ENCODE data around the gene GGT1.

The GGT1 gene

DNA sequence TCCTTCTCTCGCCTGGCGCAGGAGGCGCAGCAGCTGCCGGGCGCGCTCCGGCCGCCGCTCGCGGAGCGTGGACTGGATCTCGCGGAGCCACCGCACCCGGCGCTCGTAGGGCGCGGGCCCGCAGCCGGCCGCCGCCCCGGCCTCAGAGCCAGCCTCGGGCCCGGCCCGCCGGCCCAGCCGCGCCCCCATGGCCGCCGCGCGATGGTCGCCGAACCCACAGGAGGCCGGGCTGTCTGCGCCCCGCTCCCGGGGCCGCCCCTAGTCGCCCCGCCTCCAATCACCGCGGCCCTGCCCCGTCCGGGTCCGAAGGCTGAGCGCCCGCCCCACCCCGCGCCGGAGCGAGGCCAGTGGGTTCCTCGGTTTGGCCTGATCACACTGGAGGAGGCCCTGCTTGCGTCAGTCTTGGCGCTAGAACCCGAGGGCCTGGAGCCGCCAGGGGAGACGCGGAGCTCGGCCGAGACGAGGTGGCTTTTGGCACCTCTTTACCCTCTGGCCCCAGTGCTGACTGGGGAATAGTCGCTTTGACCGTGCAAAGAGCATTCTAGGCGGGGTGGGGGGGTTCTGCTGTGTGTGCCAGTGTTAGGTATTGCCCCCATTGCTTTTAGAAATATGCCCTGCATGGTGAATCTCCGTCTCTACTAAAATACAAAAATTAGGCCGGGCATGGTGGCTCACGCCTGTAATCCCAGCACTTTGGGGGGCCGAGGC, 10.0 kb upstream of the GGT1 start, which contains the start of gene LRRC75B (continued):
- no peak for TF ChIP-seq ZNF221 (tag by site-specific recombination; IDR thresholded peaks at IDR 0.05; ENCODE audit: borderline replicate concordance)
- peak; percentile 76 for TF ChIP-seq GLIS1 (tag by site-specific recombination; IDR thresholded peaks at IDR 0.05)
- no peak; the same call in 1 of the 2 replicates for TF ChIP-seq ZNF324 (tag by site-specific recombination; IDR thresholded peaks at IDR 0.05)
- TF ChIP-seq, protein P1, sequence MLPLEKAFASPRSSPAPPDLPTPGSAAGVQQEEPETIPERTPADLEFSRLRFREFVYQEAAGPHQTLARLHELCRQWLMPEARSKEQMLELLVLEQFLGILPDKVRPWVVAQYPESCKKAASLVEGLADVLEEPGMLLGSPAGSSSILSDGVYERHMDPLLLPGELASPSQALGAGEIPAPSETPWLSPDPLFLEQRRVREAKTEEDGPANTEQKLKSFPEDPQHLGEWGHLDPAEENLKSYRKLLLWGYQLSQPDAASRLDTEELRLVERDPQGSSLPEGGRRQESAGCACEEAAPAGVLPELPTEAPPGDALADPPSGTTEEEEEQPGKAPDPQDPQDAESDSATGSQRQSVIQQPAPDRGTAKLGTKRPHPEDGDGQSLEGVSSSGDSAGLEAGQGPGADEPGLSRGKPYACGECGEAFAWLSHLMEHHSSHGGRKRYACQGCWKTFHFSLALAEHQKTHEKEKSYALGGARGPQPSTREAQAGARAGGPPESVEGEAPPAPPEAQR (tag by site-specific recombination; IDR thresholded peaks at IDR 0.05) = no peak
- TF ChIP-seq TRIM28 (IDR thresholded peaks at IDR 0.05; ENCODE audit: borderline replicate concordance, low read length) = no peak
- no peak for TF ChIP-seq ZNF548 (tag by site-specific recombination; IDR thresholded peaks at IDR 0.05)
- TF ChIP-seq ZNF549 (tag by site-specific recombination; IDR thresholded peaks at IDR 0.05) = no peak
- peak; percentile 66; the same call in 1 of the 2 replicates for TF ChIP-seq ZBTB17 (tag by site-specific recombination; IDR thresholded peaks at IDR 0.05)
- TF ChIP-seq MEIS1 (CRISPR knock-in tag; IDR thresholded peaks at IDR 0.05; ENCODE audit: borderline replicate concordance) = no peak
- no peak for TF ChIP-seq KLF7 (tag by site-specific recombination; IDR thresholded peaks at IDR 0.05; ENCODE audit: borderline replicate concordance)
- no peak for TF ChIP-seq OSR2 (tag by site-specific recombination; IDR thresholded peaks at IDR 0.05)
- no peak for TF ChIP-seq ZNF223 (tag by site-specific recombination; IDR thresholded peaks at IDR 0.05)
- no peak for TF ChIP-seq ZNF239 (tag by site-specific recombination; IDR thresholded peaks at IDR 0.05)
- 0 out of 2 replicates have a peak, but pooled peaks have one; percentile 3 for TF ChIP-seq ZBTB7A (tag by site-specific recombination; IDR thresholded peaks at IDR 0.05; ENCODE audit: low read depth)
- no peak for TF ChIP-seq ZNF37A (tag by site-specific recombination; IDR thresholded peaks at IDR 0.05)
- TF ChIP-seq ZNF544 (tag by site-specific recombination; IDR thresholded peaks at IDR 0.05) = no peak
- TF ChIP-seq ZFHX2 (tag by site-specific recombination; conservative IDR thresholded peaks at IDR 0.05) = no peak
- TF ChIP-seq ZNF350 (tag by site-specific recombination; IDR thresholded peaks at IDR 0.05) = no peak
- no peak for TF ChIP-seq ZNF404 (tag by site-specific recombination; IDR thresholded peaks at IDR 0.05)
- TF ChIP-seq ZNF121 (tag by site-specific recombination; IDR thresholded peaks at IDR 0.05) = no peak
- no peak for TF ChIP-seq ZNF433 (tag by site-specific recombination; IDR thresholded peaks at IDR 0.05; ENCODE audit: low read depth)
- TF ChIP-seq ZNF214 (tag by site-specific recombination; IDR thresholded peaks at IDR 0.05; ENCODE audit: borderline replicate concordance) = no peak
- TF ChIP-seq SALL2 (tag by site-specific recombination; IDR thresholded peaks at IDR 0.05; ENCODE audit: borderline replicate concordance) = no peak
- TF ChIP-seq ZNF157 (tag by site-specific recombination; IDR thresholded peaks at IDR 0.05) = no peak
- TF ChIP-seq ZNF837 (tag by site-specific recombination; IDR thresholded peaks at IDR 0.05) = no peak
- peak; percentile 45 for TF ChIP-seq ZNF629 (tag by site-specific recombination; IDR thresholded peaks at IDR 0.05)
- no peak for TF ChIP-seq ZNF211 (tag by site-specific recombination; IDR thresholded peaks at IDR 0.05; ENCODE audit: low read depth)
- TF ChIP-seq ZBTB10 (tag by site-specific recombination; IDR thresholded peaks at IDR 0.05) = peak; percentile 67; the same call in 1 of the 2 replicates
- TF ChIP-seq ZNF514 (tag by site-specific recombination; IDR thresholded peaks at IDR 0.05) = no peak
- TF ChIP-seq ZNF580 (tag by site-specific recombination; IDR thresholded peaks at IDR 0.05) = no peak
- TF ChIP-seq, protein P2, sequence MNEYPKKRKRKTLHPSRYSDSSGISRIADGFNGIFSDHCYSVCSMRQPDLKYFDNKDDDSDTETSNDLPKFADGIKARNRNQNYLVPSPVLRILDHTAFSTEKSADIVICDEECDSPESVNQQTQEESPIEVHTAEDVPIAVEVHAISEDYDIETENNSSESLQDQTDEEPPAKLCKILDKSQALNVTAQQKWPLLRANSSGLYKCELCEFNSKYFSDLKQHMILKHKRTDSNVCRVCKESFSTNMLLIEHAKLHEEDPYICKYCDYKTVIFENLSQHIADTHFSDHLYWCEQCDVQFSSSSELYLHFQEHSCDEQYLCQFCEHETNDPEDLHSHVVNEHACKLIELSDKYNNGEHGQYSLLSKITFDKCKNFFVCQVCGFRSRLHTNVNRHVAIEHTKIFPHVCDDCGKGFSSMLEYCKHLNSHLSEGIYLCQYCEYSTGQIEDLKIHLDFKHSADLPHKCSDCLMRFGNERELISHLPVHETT (tag by site-specific recombination; IDR thresholded peaks at IDR 0.05) = no peak
- TF ChIP-seq ZNF10 (tag by site-specific recombination; IDR thresholded peaks at IDR 0.05) = no peak
- TF ChIP-seq, protein P3, sequence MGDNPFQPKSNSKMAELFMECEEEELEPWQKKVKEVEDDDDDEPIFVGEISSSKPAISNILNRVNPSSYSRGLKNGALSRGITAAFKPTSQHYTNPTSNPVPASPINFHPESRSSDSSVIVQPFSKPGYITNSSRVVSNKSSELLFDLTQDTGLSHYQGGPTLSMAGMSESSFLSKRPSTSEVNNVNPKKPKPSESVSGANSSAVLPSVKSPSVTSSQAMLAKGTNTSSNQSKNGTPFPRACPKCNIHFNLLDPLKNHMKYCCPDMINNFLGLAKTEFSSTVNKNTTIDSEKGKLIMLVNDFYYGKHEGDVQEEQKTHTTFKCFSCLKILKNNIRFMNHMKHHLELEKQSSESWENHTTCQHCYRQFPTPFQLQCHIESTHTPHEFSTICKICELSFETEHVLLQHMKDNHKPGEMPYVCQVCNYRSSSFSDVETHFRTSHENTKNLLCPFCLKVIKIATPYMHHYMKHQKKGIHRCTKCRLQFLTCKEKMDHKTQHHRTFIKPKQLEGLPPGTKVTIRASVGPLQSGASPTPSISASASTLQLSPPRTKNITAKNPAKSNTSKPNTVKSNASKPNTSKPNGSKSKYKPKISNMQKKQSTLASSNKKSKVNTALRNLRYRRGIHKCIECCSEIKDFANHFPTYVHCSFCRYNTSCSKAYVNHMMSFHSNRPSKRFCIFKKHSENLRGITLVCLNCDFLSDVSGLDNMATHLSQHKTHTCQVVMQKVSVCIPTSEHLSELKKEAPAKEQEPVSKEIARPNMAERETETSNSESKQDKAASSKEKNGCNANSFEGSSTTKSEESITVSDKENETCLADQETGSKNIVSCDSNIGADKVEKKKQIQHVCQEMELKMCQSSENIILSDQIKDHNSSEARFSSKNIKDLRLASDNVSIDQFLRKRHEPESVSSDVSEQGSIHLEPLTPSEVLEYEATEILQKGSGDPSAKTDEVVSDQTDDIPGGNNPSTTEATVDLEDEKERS (tag by site-specific recombination; IDR thresholded peaks at IDR 0.05) = no peak
- no peak for TF ChIP-seq REPIN1 (tag by site-specific recombination; IDR thresholded peaks at IDR 0.05; ENCODE audit: low read depth)
